NCI-H2171 treated with DMSO at 0.1 percent for 48 hours (cell line): ENCODE results near the gene MSTO1.
"Not testable (repeated sequence)": the region's sequence is repeated elsewhere in the genome, so short reads cannot be mapped to it uniquely, and the experiment has no call there.

Experiments
- DNase-seq: peaks from one replicate; lab custom pipeline; 2025; lab: John Stamatoyannopoulos, UW

MSTO1 gene

DNA sequence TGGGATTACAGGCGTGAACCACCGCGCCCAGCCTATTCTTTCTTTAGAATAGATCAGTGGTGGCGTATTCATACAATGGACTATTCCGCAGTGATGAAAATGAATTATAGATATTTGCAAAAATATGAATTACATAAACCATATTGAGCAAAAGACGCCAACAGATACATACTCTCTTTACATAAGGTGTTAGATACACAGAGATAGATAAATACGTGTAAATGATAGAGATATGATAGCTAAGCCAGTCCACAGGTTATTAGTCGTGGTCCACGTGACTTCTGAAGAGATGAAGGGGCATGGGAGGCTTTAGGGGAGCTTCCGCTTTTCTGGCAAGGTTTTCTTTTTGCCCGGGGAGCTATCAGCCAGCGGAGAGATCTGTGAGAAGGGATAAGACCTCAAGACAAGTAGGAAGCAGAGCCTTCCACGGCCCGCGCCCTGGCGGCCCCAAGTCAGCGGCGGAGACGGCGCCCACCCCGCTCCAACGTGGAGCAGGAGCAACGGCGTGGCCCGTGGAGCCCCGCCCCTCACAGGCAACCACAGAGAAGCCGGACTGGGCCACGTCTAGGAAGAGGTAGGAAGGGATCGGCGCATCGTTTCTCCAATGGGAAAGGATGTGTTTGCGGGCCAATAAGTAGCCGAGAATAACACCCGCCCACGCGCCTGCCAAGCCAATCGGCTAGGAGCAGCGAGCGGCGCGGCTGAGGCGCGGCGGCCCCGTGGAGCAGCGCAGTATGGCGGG is at the start of gene MSTO1:
TSS of gene MSTO1 (plus strand) at position 704 of the 742 bp plus-strand sequence. CDS start at position 735, 31 bp downstream.
- peak; percentile 97 for DNase-seq

DNA sequence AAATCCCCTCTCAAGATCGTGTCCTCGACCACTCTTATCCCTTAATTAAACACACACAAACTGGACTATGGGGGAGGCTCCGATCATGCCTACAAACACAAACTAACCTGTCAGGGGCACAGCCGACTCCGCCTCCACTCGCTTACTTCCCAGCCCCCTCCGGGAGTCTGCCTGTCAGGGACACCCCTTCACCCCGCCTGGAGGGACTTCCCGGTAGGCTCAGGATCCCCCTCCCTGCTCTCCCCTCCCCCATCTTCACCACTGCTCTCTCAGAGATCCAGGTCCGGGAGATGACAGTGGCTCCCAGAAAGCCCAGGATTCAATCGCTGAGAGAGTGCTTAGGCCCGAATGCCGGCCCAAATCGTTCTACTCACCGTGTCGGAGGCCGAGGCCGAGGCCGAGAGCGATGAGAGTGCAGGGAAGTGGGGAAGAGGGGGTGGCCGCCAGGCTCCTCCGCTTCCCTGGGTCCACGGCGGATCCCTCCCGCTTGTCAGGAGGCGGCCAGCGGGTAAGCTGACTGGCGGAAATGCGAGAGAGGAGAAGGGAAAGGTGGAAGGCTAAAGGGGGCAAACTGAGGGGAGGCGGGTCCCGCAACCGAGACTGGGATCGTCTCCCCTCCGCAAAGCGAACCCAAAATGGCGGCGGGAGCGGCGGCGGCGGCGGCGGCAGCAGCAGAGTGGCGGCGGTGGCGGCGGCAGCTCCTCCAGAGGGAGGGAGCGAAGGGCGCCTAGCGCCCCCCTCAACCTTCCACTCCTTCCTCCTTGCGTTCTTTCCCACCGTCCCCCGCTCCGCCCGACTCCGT is 48.0 kb upstream of the MSTO1 start:
- DNase-seq, result not testable (repeated sequence)

DNA sequence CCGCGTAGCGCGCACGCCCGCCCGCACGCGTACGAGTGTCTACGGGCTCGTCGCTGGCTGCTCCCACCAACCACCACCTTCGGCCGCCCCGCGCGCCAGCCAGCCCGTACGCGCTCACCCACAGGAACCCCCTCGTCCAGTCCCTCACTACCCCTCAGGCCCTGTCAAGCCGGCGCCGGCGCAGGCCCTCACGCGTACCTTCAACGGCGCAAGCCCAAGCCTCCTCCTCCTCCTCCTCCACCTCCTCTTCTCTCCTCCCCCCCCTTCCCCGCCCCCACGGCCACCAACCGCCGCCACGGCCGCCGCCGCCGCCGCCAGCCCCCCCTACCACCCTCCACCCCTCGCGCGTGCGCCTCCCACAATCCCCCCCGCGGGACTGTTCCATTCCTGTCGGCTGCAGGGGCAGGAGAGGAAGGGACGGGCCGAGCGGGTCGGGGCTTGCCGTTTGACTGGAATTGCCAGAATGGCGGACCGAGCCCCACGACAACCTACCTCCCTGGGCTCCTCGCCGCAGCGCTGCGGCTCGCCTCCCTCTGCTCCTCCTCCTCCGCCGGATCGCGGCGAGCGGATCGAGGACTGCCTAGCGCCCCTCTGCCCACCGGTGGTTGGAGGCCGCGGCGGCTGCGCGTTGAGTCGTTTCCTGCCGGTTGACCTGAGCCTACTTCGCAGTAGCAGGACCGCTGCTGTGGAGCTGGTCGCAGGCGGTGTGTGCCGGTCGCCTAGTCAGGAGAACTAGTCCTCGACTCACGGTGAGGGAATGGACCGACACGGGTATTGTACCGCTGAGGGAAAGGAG is 47.2 kb upstream of the MSTO1 start, which contains the start of gene ASH1L:
TSS of gene ASH1L (minus strand) at position 223 of the 796 bp plus-strand sequence. CDS start 41,284 bp downstream, outside the sequence.
- DNase-seq, result peak; percentile 92

DNA sequence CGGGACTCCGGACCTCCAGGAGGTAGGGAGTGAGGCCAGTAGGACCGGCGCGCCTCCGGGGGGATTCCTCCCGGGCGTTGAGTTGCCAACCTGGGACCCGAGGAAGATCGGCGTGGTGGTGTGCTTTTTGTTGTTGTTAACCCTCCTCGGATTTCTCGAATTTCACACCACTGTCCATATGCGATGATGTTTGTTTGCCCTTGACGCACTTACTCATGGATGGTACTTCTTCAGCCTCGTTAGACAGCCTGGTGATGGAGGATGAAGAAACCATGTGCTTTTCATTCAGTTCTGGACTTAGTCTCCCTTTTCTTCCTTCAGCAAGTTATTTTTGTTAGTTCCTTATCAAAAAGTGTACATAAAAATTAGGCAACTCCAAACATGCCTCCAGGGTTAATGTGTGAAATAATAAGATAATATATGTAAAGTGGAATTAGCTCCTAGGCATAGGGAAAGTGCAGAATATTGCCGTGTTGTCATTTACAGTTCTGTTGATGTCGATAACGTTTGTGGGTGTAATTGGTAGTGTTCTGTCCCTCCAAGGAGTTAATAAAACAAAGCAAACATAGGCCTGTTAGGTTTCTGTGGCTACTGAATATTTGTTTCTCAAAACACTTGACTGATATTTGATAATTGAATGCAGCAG is 46.5 kb upstream of the MSTO1 start:
- peak; percentile 62 for DNase-seq

DNA sequence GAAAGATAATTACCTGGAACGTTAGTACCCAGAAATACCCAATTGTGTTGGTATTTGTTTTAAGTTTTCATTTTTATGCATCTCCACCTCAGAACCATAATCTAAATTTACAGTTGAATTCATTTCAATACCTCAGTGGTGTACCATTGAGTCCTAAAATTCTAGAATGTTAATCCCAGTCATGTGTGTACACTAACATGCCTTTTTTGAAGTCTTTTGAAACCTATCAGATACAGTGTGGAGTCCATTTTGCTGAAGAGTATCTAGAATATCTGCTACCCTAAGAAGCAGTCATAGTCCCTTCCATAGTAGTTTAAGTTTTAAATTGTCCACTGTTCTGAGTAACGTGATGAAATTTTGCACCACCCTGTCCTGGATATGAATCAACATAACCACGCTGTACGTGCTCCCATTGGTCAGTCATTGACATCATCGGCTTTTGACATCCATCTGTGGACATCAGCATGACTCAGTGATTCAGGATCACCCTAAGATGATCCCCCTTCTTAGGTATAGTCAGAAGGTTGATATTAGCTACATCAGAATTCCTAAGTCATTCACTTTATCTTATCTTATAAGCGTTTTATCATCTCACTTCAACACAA is 39.9 kb upstream of the MSTO1 start:
- no peak for DNase-seq

DNA sequence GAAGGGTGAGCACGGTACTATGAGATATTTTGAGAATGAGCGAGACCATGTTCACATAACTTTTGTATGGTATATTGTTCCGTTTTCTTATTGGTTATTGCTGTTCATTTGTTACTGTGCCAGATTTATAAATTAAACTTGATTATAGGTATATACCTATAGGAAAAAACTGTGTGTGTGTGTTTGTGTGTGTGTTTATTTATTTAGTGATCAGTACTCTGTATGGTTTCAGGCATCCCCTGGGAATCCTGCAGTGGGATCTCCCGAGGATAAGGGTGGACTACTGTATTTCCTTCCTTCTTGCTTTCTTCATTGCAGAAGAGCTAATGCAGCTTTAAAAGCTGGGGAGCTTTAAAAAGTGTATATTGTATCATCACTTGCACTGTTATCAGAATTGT is 39.4 kb upstream of the MSTO1 start:
- DNase-seq, result no peak

DNA sequence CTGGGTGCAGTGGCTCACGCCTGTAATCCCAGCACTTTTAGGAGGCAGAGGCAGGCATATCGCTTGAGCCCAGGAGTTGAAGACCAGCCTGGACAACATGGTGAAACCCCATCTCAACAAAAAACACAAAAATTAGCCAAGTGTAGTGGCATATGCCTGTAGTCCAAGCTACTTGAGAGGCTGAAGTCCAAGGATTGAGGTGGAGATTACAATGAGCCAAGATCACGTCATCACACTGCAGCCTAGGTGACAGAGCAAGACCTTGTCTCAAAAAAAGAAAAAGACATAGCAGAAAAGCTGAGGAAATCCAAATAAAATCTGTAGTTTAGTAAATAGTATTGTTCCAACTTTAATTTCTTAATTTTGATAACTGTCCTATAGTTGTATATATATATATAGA is 35.9 kb upstream of the MSTO1 start:
- no peak for DNase-seq

DNA sequence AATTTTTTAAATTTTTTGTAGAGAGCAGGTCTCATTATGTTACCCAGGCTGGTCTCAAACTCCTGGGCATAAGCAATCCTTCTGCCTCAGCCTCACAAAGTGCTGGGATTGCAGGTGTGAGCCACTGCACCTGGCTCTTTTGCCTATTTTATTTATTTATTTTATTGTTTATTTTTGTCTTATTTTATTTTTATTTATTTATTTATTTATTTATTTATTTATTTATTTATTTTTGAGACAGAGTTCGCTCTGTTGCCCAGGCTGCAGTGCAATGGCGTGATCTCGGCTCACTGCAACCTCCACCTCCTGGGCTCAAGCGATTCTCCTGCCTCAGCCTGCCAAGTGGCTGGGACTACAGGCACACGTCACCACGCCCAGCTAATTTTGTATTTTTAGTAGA is 34.4 kb upstream of the MSTO1 start:
- not testable (repeated sequence) for DNase-seq

DNA sequence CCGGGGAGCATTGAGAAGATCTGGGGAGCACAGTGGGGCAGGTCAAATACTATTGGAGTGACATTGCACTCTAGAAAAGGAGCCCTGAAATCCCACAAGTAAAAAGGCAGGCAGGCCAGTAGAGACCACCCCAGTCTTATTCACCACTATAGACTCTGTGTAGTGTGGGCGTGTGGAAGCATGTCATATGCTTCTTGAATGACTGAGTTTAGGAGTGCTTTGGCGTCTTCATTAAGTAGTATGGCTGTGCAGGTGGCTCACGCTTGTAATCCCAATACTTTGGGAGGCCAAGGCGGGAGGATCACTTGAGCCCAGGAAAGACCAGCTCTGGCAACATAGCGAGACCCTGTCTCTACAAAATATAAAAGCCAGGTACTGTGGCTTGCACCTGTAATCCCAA is 26.2 kb upstream of the MSTO1 start:
- DNase-seq, result not testable (repeated sequence)

DNA sequence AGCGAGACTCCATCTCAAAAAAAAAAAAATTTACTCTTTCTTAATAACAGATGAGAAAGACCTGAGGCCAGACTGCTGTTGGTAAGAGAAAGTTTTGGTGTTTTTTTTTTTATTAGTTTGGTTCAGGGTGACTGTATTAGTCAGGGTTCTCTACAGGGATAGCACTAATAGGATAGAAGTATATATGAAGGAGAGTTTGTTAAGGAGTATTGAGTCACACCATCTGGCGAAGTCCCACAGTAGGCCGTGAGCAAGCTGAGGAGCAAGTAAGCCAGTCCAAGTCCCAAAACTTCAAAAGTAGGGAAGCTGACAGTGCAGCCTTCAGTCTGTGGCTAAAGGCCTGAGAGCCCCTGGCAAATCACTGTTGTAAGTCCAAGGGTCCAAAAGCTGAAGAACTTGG is 20.7 kb upstream of the MSTO1 start:
- DNase-seq, result not testable (repeated sequence)

DNA sequence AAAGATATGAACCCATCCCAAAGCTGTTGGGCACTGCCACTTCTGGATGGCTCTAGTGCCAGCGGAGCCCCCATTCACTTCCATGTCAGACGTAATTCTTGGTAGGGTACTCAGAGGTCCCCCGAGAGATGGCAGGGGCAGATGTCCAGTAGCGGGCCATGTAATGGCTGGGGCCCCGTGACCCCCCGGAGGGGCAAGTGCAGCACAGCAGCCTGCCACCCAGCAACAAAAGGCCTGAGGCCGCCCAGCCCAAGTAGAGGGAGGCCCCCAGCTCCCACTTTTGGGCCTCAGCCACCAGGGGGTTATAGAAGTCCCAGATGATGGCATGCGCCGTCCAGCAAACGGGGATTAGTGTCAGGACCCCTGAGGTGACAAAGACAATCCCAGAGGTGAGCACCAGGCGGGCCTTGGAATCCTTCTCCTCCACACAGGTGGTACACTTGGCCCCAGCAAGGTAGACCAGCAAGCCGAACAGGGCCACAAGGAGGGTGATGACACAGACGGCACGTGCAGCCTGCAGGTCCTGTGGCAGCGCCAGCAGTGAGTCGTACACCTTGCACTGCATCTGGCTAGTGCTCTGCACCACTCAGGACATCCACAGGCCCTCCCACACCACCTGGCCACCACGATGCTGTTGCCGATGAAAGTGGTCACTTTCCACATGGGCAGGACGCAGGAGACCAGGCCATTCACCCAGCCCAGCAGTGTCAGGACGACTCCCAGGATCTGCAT is 19.3 kb upstream of the MSTO1 start:
- not testable (repeated sequence) for DNase-seq

DNA sequence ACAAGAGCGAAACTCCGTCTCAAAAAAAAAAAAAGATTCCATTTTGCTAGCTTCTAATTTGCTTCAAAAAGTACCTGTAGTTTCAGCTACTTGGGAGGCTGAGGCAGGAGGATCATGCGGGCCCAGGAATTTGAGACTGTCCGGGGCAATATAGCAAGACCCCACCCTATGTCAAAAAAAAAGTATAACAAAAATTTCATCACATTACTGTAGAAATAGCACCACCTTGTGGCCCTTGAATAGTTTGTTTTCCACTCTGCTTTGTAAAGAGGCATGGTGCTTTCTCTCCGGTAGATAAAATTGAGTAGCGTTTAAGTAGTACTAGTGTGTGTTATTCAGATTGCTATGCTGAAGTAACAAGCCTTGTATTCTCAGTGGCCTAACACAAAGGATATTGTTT is 18.2 kb upstream of the MSTO1 start:
- peak; percentile 75 for DNase-seq

DNA sequence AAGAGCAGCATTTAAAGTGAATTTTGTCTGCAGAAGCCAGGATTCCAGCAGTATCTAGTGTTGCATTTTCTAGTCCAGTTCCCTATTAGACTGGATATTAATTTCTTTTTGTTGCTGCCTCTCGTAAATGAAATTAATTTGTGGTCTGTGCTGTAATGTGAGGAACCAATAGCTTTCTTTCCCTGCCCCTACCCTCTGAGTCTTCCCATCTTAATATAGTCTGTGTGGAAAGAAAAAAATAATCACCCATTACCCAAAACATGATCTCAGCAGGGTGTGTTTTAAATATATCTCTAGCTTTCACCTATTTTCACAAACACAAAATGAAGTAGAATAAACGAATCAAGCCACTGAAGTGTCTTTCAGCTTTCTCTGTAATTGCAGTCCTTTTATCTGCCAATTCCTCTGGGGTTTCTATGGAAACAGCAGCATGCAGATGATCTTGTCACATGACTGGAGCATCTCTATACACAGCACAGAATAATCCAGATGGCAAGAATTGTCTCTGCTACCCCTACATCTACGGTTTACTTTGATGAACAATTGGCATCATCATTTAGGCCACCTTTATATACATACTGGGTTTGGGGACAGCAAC is 14.0 kb upstream of the MSTO1 start:
- peak; percentile 25 for DNase-seq

DNA sequence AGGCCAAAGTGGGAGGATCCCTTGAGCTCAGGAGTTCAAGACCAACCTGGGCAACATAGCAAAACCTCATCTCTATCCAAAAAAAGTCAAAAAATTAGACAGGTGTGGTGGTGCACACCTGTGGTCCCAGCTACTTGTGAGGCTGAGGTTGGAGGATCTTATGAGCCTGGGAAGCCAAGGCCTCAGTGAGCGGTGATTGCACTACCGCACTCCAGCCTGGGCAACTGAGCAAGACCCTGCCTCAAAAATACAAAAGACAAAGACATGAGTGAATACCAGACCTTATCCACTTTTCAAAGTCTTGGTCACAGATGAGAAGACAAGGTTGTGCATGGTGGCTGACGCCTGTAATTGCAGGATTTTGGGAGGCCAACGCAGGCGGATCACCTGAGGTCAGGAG is 13.2 kb upstream of the MSTO1 start:
- no peak for DNase-seq

DNA sequence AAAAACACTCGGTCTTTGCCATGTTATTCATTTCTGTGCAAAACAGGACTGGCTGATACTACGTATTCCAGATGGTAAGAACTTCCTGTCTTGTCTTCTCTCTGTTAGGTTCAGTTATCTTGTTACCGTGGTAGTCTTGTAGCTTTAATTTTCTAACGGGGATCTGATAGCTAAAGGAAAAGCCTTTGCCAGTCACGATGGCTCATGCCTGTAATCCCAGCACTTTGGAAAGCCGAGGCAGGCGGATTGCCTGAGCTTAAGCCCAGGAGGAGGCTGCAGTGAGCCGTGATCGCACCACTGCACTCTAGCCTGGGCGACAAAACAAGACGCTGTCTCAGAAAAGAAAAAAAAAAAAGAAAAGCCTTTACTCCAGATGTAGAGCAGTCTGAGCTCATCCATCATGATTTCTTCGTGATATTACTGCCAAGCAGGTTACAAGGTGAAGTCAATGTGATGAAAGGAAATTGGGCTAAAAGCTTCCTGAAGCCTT is 11.1 kb upstream of the MSTO1 start:
- DNase-seq, result peak; percentile 74

DNA sequence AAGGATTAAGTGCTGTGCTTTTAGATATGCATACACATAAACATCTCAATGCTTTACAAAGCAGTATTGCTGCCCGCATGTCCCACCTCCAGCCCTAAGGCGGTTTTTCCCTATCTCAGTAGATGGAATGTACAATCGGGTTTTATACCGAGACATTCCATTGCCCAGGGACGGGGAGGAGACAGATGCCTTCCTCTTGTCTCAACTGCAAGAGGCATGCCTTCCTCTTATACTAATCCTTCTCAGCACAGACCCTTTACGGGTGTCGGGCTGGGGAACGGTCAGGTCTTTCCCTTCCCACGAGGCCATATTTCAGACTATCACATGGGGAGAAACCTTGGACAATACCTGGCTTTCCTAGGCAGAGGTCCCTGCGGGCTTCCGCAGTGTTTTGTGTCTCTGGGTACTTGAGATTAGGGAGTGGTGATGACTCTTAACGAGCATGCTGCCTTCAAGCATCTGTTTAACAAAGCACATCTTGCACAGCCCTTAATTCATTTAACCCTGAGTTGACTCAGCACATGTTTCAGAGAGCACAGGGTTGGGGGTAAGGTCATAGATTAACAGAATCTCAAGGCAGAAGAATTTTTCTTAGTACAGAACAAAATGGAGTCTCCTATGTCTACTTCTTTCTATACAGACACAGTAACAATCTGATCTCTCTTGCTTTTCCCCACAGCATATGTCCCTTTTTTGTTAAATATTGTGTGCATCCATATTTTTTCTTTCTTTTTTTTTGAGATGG is 10.0 kb upstream of the MSTO1 start:
- DNase-seq, result not testable (repeated sequence)

DNA sequence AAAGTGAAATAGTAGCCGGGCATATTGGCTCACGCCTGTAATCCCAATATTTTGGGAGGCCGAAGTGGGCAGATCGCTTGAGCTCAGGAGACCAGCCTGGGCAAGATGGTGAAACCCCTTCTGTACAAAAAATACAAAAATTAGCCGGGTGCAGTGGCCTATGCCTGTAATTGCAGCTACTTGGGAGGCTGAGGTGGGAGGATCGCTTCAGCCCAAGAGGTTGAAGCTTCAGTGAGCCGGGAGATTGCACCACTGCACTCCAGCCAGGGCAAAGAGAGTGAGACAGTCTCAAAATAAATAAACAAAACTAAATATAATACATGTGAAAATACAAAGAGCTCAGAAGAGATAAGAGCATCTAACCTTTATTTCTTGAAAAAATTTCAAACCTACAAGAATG is 2.3 kb upstream of the MSTO1 start:
- DNase-seq, result no peak

DNA sequence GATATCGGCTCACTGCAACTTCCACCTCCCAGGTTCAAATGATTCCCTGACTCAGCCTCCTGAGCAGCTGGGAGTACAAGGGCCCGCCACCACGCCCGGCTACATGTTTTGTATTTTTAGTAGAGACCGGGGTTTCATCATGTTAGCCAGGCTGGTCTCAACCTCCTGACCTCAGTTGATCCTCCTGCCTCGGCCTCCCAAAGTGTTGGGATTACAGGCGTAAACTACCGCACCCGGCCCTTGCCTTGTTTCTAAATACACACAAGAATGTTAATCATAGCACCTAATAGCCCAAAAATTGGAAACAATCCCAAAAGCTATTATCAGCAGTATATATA is 1.2 kb upstream of the MSTO1 start:
- DNase-seq, result no peak

DNA sequence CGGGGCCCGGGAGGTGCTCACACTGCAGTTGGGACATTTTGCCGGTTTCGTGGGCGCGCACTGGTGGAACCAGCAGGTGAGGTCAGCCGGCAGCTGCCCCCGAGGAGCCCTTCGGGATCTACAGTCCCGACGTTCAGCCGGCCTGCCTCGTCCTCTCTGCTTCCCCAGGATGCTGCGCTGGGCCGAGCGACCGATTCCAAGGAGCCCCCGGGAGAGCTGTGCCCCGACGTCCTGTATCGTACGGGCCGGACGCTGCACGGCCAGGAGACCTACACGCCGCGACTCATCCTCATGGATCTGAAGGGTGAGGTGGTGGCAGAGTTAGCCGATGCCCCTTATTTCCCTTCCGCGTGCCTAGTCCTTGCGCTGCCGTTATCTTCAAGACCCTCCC is 234 bp downstream of the MSTO1 start:
- not testable (repeated sequence) for DNase-seq

DNA sequence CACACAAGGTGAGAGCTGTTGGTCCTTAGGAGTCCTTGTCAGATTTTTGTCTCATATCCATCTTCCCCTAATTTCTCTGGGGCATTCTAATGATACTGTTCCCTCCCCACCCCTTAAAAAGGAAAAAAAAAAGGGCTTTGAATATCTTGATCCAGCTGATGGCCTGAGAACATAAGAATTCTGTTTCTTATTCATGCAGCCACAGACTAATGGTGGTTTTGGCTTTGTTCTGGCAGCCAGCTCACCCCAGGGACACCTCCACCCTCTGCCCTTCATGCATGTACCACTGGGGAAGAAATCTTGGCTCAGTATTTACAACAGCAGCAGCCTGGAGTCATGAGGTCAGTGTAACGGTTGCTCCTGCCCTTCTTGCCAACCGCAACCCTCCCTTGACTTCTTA is 3.2 kb downstream of the MSTO1 start:
- not testable (repeated sequence) for DNase-seq
